ENCODE data around the gene PIK3C2B. TPM values are rescaled to one million over a fixed set of nuclear protein-coding genes. Genes with fewer than 3 reads are reported as not detected.

Gene PIK3C2B
- total and polyA plus RNA-seq, 9 donors = 5.6 to 26.0 (median 11.0) TPM

DNA sequence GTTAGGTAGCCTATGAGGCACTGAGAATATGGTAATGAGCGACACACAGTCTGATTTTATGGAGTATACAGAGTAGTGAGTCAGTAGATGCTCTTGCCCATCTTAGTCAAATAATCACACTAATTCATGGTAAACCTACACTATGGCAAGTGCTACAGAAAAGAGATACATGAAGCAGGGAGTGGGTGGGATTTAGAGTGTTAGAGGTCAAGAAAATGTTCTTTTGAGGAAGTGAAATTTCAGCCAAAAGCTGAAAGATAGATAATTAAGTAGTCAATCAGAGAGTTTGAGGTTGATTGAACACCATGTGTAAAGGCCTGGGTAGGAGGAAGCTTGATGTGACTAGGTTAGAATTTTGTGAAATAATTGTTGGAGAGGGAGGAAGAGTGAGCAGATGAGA lies 36.3 kb upstream of the PIK3C2B start:
- Histone ChIP-seq H3K27me3 (no peaks in the 10 kb centered on the region), H3K27ac (no peak overlapping the region), H3K9me3 (no peaks in the 10 kb centered on the region), H3K4me3 (no peak overlapping the region), H3K4me1 (ENCODE audit: insufficient read depth) (no peaks in the 10 kb centered on the region), H3K36me3 (no peaks in the 10 kb centered on the region)
- TF ChIP-seq CTCF (IDR thresholded peaks at IDR 0.05) = no peak
- no peak for TF ChIP-seq POLR2A (IDR thresholded peaks at IDR 0.05)
- TF ChIP-seq EP300 (IDR thresholded peaks at IDR 0.05) = no peak
- DNase-seq = no peak
- 92 to 98% (median 95%) methylated on average over 1 of the region's 1 CpG for WGBS, 3 donors
- intact Hi-C loops (cut with DNase I) = no loop called here

GRCh38 chr1:204529371-204529895 lies 34.8 kb upstream of the PIK3C2B start:
- no peaks in the 10 kb centered on the region for H3K9me3 ChIP-seq
- no peaks in the 10 kb centered on the region for H3K27me3 ChIP-seq
- no peak for DNase-seq
- TF ChIP-seq CTCF (IDR thresholded peaks at IDR 0.05) = no peak
- no peak for TF ChIP-seq POLR2A (IDR thresholded peaks at IDR 0.05)
- no peak for TF ChIP-seq EP300 (IDR thresholded peaks at IDR 0.05)
- H3K27ac ChIP-seq = no peak overlapping the region
- H3K4me3 ChIP-seq = no peak overlapping the region
- intact Hi-C loops (cut with DNase I) = no loop called here
- H3K4me1 ChIP-seq (ENCODE audit: insufficient read depth) = no peaks in the 10 kb centered on the region
- WGBS, 3 donors = 80 to 86% (median 81%) methylated on average over 7 of the region's 7 CpGs
- no peaks in the 10 kb centered on the region for H3K36me3 ChIP-seq

GRCh38 chr1:204528677-204529076 lies 34.1 kb upstream of the PIK3C2B start:
- intact Hi-C loops (cut with DNase I) = no loop called here
- Histone ChIP-seq H3K4me3 (no peak overlapping the region), H3K27ac (no peak overlapping the region), H3K36me3 (no peaks in the 10 kb centered on the region), H3K9me3 (no peaks in the 10 kb centered on the region), H3K4me1 (ENCODE audit: insufficient read depth) (no peaks in the 10 kb centered on the region), H3K27me3 (no peaks in the 10 kb centered on the region)
- no peak for TF ChIP-seq EP300 (IDR thresholded peaks at IDR 0.05)
- TF ChIP-seq CTCF (IDR thresholded peaks at IDR 0.05) = no peak
- no peak for TF ChIP-seq POLR2A (IDR thresholded peaks at IDR 0.05)
- 52 to 63% (median 54%) methylated on average over 8 of the region's 8 CpGs for whole genome bisulfite sequencing, 3 donors
- DNase-seq = no peak

DNA sequence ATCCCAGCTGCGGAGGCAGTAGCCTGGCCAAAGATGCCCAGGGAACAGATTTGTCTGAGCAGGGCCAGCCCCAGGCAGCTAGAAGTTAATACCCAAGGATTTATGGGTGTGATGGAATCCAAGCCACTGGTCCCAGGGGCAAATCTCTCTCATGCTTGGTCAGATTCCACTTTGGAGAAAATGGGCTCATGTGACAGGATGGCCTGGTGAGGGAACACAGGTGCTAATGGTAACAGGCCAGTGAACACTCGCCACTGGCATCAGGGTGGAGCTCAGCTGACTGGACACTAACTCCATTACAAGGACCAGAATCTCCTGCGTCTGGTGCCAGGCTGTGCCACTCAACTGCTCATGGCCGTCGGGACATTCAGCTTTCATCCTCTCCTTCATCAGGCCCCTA lies 33.6 kb upstream of the PIK3C2B start:
- Histone ChIP-seq H3K9me3 (no peaks in the 10 kb centered on the region), H3K36me3 (no peaks in the 10 kb centered on the region), H3K4me1 (ENCODE audit: insufficient read depth) (no peaks in the 10 kb centered on the region), H3K27me3 (no peaks in the 10 kb centered on the region), H3K27ac (no peak overlapping the region), H3K4me3 (no peak overlapping the region)
- TF ChIP-seq EP300 (IDR thresholded peaks at IDR 0.05) (no peak), CTCF (IDR thresholded peaks at IDR 0.05) (no peak), POLR2A (IDR thresholded peaks at IDR 0.05) (no peak)
- intact Hi-C loops (cut with DNase I) = no loop called here
- DNase-seq = no peak
- 86 to 91% (median 87%) methylated on average over 5 of the region's 5 CpGs for WGBS, 3 donors

All from ovary (tissue), 9 donors.